Measurements from ENCODE around the gene MTG1.

GRCh38 chr10:133347710-133348517 lies 46.0 kb upstream of the MTG1 start:
- TF ChIP-seq, protein P1, sequence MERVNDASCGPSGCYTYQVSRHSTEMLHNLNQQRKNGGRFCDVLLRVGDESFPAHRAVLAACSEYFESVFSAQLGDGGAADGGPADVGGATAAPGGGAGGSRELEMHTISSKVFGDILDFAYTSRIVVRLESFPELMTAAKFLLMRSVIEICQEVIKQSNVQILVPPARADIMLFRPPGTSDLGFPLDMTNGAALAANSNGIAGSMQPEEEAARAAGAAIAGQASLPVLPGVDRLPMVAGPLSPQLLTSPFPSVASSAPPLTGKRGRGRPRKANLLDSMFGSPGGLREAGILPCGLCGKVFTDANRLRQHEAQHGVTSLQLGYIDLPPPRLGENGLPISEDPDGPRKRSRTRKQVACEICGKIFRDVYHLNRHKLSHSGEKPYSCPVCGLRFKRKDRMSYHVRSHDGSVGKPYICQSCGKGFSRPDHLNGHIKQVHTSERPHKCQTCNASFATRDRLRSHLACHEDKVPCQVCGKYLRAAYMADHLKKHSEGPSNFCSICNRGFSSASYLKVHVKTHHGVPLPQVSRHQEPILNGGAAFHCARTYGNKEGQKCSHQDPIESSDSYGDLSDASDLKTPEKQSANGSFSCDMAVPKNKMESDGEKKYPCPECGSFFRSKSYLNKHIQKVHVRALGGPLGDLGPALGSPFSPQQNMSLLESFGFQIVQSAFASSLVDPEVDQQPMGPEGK (CRISPR knock-in tag; IDR thresholded peaks at IDR 0.05; ENCODE audit: borderline replicate concordance) = no peak
- no peak for TF ChIP-seq RARB (CRISPR knock-in tag; IDR thresholded peaks at IDR 0.05)
- no peak for TF ChIP-seq ARNTL (CRISPR knock-in tag; IDR thresholded peaks at IDR 0.05; ENCODE audit: borderline replicate concordance, low read depth)
- no peak for TF ChIP-seq ZFP3 (CRISPR knock-in tag; IDR thresholded peaks at IDR 0.05)
- TF ChIP-seq ZNF70 (CRISPR knock-in tag; IDR thresholded peaks at IDR 0.05) = no peak
- TF ChIP-seq BACH2 (CRISPR knock-in tag; IDR thresholded peaks at IDR 0.05; ENCODE audit: borderline replicate concordance) = no peak
- TF ChIP-seq ZC3H10 (CRISPR knock-in tag; IDR thresholded peaks at IDR 0.05) = no peak

Measured in SK-N-SH treated with all-trans-retinoic acid at 6 μM for 48 hours (cell line).